PFSK-1 (cell line): ENCODE data around the gene ACAA2.

Experiments
- POLR2AphosphoS5 ChIP-seq: IDR thresholded peaks from 2 replicates; pipeline ENCODE4 v1.6.1; 2012; ENCODE audit warnings: low read depth, mild to moderate bottlenecking, control low read depth, low read length, moderate library complexity
- TF ChIP-seq, protein P1 (sequence below), 2 experiments: IDR thresholded peaks; 2 replicates each; pipeline versions ENCODE4 v1.6.1 to v1.8.0; 2011 to 2012; ENCODE audit warnings: low read depth in 2 of 2, low read length in 2 of 2, control low read depth in 1 of 2, inconsistent platforms in 1 of 2, mild to moderate bottlenecking in 1 of 2, moderate library complexity in 1 of 2; ENCODE audit not compliant: insufficient read depth in 1 of 2

DNA sequence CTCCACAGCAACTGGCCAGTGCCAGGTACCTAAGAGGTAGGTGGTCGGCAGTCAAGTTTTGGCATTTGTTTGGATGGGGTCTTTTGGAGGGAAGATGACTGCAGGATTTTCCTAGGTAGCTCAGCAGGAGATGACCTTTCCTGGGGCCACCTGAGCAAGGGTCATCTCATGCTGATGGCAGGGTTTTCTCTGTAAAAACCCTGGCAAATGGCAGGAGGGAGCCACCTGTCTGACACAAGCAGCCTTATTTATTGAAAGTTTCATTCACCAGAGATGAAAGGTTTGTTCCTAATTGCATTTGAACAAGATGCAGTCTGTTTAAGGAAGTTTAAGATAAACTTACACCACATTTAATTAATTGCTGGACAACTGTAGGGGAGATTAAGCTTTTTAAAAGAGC is 31.6 kb upstream of the ACAA2 start:
- TF ChIP-seq, protein P1, sequence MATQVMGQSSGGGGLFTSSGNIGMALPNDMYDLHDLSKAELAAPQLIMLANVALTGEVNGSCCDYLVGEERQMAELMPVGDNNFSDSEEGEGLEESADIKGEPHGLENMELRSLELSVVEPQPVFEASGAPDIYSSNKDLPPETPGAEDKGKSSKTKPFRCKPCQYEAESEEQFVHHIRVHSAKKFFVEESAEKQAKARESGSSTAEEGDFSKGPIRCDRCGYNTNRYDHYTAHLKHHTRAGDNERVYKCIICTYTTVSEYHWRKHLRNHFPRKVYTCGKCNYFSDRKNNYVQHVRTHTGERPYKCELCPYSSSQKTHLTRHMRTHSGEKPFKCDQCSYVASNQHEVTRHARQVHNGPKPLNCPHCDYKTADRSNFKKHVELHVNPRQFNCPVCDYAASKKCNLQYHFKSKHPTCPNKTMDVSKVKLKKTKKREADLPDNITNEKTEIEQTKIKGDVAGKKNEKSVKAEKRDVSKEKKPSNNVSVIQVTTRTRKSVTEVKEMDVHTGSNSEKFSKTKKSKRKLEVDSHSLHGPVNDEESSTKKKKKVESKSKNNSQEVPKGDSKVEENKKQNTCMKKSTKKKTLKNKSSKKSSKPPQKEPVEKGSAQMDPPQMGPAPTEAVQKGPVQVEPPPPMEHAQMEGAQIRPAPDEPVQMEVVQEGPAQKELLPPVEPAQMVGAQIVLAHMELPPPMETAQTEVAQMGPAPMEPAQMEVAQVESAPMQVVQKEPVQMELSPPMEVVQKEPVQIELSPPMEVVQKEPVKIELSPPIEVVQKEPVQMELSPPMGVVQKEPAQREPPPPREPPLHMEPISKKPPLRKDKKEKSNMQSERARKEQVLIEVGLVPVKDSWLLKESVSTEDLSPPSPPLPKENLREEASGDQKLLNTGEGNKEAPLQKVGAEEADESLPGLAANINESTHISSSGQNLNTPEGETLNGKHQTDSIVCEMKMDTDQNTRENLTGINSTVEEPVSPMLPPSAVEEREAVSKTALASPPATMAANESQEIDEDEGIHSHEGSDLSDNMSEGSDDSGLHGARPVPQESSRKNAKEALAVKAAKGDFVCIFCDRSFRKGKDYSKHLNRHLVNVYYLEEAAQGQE (IDR thresholded peaks at IDR 0.05; ENCODE audit: insufficient read depth in 1 of 2, low read depth in 2 of 2, low read length in 2 of 2) = no peak
- TF ChIP-seq POLR2AphosphoS5 = no peak
